ENCODE data around the gene SLAIN2. TPM values are rescaled to one million over a fixed set of nuclear protein-coding genes. Genes with fewer than 3 reads are reported as not detected.

Gene SLAIN2
- total RNA-seq, 2 donors from 2014 or later, result 40.8 to 92.7 TPM

- no peak for ATAC-seq (ENCODE audit: insufficient number of reproducible peaks, low FRiP score, low read depth)
These were observed 29.2 kb downstream of the SLAIN2 start for GRCh38 chr4:48370260-48371134.

DNA sequence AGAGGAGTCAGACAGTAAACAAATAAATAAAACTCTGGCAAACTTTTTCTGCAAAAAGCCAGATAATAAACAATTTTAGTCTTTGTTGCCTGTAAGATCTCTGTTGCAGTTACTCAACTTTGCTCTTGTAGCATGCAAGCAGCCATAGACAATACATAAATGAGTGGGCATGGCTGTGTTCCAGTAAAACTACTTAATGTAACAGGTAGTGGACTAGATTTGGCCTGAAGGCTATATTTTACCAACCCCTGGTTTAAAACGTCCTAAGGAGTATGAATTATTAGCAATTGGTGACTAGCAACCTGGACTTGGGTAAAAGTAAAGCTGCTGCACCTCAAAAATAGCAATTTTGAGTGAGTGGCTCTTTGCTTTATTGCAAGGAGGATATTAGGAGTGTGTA, 30.9 kb downstream of the SLAIN2 start:
- TF ChIP-seq, protein P1, sequence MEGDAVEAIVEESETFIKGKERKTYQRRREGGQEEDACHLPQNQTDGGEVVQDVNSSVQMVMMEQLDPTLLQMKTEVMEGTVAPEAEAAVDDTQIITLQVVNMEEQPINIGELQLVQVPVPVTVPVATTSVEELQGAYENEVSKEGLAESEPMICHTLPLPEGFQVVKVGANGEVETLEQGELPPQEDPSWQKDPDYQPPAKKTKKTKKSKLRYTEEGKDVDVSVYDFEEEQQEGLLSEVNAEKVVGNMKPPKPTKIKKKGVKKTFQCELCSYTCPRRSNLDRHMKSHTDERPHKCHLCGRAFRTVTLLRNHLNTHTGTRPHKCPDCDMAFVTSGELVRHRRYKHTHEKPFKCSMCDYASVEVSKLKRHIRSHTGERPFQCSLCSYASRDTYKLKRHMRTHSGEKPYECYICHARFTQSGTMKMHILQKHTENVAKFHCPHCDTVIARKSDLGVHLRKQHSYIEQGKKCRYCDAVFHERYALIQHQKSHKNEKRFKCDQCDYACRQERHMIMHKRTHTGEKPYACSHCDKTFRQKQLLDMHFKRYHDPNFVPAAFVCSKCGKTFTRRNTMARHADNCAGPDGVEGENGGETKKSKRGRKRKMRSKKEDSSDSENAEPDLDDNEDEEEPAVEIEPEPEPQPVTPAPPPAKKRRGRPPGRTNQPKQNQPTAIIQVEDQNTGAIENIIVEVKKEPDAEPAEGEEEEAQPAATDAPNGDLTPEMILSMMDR (IDR thresholded peaks at IDR 0.05), result no peak
- no peak overlapping the region for H3K27ac ChIP-seq
- ATAC-seq (ENCODE audit: insufficient number of reproducible peaks, low FRiP score, low read depth), result no peak

More at GRCh38 chr4:48370260-48371134, 29.2 kb downstream of the SLAIN2 start:
- Histone ChIP-seq H3K4me1 (ENCODE audit: control insufficient read depth in 1 of 2, low read depth in 2 of 2) (peaks cover 16 to 23% of the 10 kb centered on the region in 2 donors), H3K9me3 (no peaks in the 10 kb centered on the region), H3K27me3 (replicated peaks; ENCODE audit: insufficient read depth) (no peaks in the 10 kb centered on the region), H3K27ac (no peak overlapping the region), H3K36me3 (no peaks in the 10 kb centered on the region), H3K4me3 (no peak overlapping the region)
- DNase-seq (ENCODE audit: low spot score), result no peak
- TF ChIP-seq, protein P1 (IDR thresholded peaks at IDR 0.05), result no peak

GRCh38 chr4:48375651-48376304, 34.4 kb downstream of the SLAIN2 start:
- Histone ChIP-seq H3K27ac (no peak overlapping the region), H3K9me3 (no peaks in the 10 kb centered on the region), H3K27me3 (replicated peaks; ENCODE audit: insufficient read depth) (no peaks in the 10 kb centered on the region), H3K36me3 (no peaks in the 10 kb centered on the region), H3K4me3 (no peak overlapping the region), H3K4me1 (ENCODE audit: control insufficient read depth in 1 of 2, low read depth in 2 of 2) (no peaks in the 10 kb centered on the region)
- TF ChIP-seq, protein P1 (IDR thresholded peaks at IDR 0.05), result no peak
- DNase-seq (ENCODE audit: low spot score) (no peak), ATAC-seq (ENCODE audit: insufficient number of reproducible peaks, low FRiP score, low read depth) (no peak)

More for the DNA sequence above, 30.9 kb downstream of the SLAIN2 start:
- no peak for DNase-seq (ENCODE audit: low spot score)
- H3K4me3 ChIP-seq, result no peak overlapping the region
- no peaks in the 10 kb centered on the region for H3K9me3 ChIP-seq
- H3K4me1 ChIP-seq (ENCODE audit: control insufficient read depth in 1 of 2, low read depth in 2 of 2), result peaks cover 12 to 16% of the 10 kb centered on the region in 2 donors
- H3K36me3 ChIP-seq, result no peaks in the 10 kb centered on the region
- no peaks in the 10 kb centered on the region for H3K27me3 ChIP-seq (replicated peaks; ENCODE audit: insufficient read depth)

GRCh38 chr4:48379587-48380180, 38.4 kb downstream of the SLAIN2 start:
- Histone ChIP-seq H3K4me3 (no peak overlapping the region), H3K9me3 (no peaks in the 10 kb centered on the region), H3K36me3 (no peaks in the 10 kb centered on the region), H3K27ac (no peak overlapping the region), H3K27me3 (replicated peaks; ENCODE audit: insufficient read depth) (no peaks in the 10 kb centered on the region), H3K4me1 (ENCODE audit: control insufficient read depth in 1 of 2, low read depth in 2 of 2) (no peaks in the 10 kb centered on the region)
- TF ChIP-seq, protein P1 (IDR thresholded peaks at IDR 0.05), result no peak
- DNase-seq (ENCODE audit: low spot score) (no peak), ATAC-seq (ENCODE audit: insufficient number of reproducible peaks, low FRiP score, low read depth) (no peak)
